ENCODE measurements around the gene WNT1. TPM values are rescaled to one million over a fixed set of nuclear protein-coding genes. Genes with fewer than 3 reads are reported as not detected.

The WNT1 gene
- polyA plus RNA-seq, 12 donors, result 0.12 to 0.17 TPM; not detected in 10

GRCh38 chr12:49028666-49029275 lies 50.6 kb downstream of the WNT1 start:
- DNase-seq, result no peak

GRCh38 chr12:49030119-49030518 lies 52.0 kb downstream of the WNT1 start:
- DNase-seq, result no peak

- no peak for DNase-seq
Observed at GRCh38 chr12:49030714-49031572, 52.8 kb downstream of the WNT1 start.

GRCh38 chr12:49031573-49032161 lies 53.5 kb downstream of the WNT1 start:
- no peak for DNase-seq

Other genes starting within 250 kb of the WNT1 start
- gene ADCY6, start 189.2 kb upstream of the WNT1 start, polyA plus RNA-seq (ENCODE audit: insufficient read length in 12 of 12), result 10 to 100 TPM in 11 of 12 donors, not detected in 1; 33.8 to 53.0 (median 38.6) TPM
- gene CACNB3, start 159.8 kb upstream of the WNT1 start, polyA plus RNA-seq (ENCODE audit: insufficient read length in 12 of 12), result 10 to 100 TPM in 11 of 12 donors, not detected in 1; 13.9 to 46.7 (median 16.8) TPM
- gene DDX23, start 126.2 kb upstream of the WNT1 start, polyA plus RNA-seq (ENCODE audit: insufficient read length in 12 of 12), result 10 to 100 TPM in 11 of 12 donors, not detected in 1; 41.8 to 85.1 (median 62.4) TPM
- 1 to 10 TPM in 2 of 12 donors, under 1 TPM in 8, not detected in 2; 0.32 to 1.3 (median 0.58) TPM for gene RND1, start 112.5 kb upstream of the WNT1 start, polyA plus RNA-seq (ENCODE audit: insufficient read length in 12 of 12)
- 10 to 100 TPM in 11 of 12 donors, not detected in 1; 15.2 to 35.3 (median 23.3) TPM for gene FKBP11, start 52.8 kb upstream of the WNT1 start, polyA plus RNA-seq (ENCODE audit: insufficient read length in 12 of 12)
- 10 to 100 TPM in 11 of 12 donors, not detected in 1; 33.2 to 93.3 (median 45.4) TPM for gene ARF3, start 20.8 kb upstream of the WNT1 start, polyA plus RNA-seq (ENCODE audit: insufficient read length in 12 of 12)
- 1 to 10 TPM in 4 of 12 donors, under 1 TPM in 6, not detected in 2; 0.44 to 9.1 (median 0.98) TPM for gene WNT10B, start 6.6 kb upstream of the WNT1 start, polyA plus RNA-seq (ENCODE audit: insufficient read length in 12 of 12)
- 10 to 100 TPM in 9 of 12 donors, 1 to 10 TPM in 2, not detected in 1; 5.7 to 36.6 (median 17.4) TPM for gene DDN, start 21.1 kb downstream of the WNT1 start, polyA plus RNA-seq (ENCODE audit: insufficient read length in 12 of 12)
- gene PRKAG1, start 40.5 kb downstream of the WNT1 start, polyA plus RNA-seq (ENCODE audit: insufficient read length in 12 of 12), result 10 to 100 TPM in 11 of 12 donors, not detected in 1; 52.9 to 77.7 (median 59.4) TPM
- gene KMT2D, start 82.5 kb downstream of the WNT1 start, polyA plus RNA-seq (ENCODE audit: insufficient read length in 12 of 12), result 10 to 100 TPM; 29.4 to 59.8 (median 38.2) TPM
- 1 to 10 TPM in 10 of 12 donors, not detected in 2; 1.0 to 2.2 (median 1.6) TPM for gene RHEBL1, start 91.7 kb downstream of the WNT1 start, polyA plus RNA-seq (ENCODE audit: insufficient read length in 12 of 12)
- gene DHH, start 116.5 kb downstream of the WNT1 start, polyA plus RNA-seq (ENCODE audit: insufficient read length in 12 of 12), result 1 to 10 TPM in 2 of 12 donors, under 1 TPM in 8, not detected in 2; 0.48 to 1.6 (median 0.77) TPM
- gene LMBR1L, start 132.5 kb downstream of the WNT1 start, polyA plus RNA-seq (ENCODE audit: insufficient read length in 12 of 12), result 10 to 100 TPM in 11 of 12 donors, not detected in 1; 28.5 to 64.0 (median 38.6) TPM
- gene TUBA1B, start 153.1 kb downstream of the WNT1 start, polyA plus RNA-seq (ENCODE audit: insufficient read length in 12 of 12), result 1,000 to 10,000 TPM in 5 of 12 donors, 100 to 1,000 TPM in 7; 274 to 1,254 (median 956) TPM
- 100 to 1,000 TPM in 11 of 12 donors, not detected in 1; 566 to 895 (median 723) TPM for gene TUBA1A, start 210.8 kb downstream of the WNT1 start, polyA plus RNA-seq (ENCODE audit: insufficient read length in 12 of 12)